ENCODE measurements around the gene LTBP3.
A peak's percentile ranks its signal among the peaks of the same experiment; 100 is the strongest.

The LTBP3 gene

DNA sequence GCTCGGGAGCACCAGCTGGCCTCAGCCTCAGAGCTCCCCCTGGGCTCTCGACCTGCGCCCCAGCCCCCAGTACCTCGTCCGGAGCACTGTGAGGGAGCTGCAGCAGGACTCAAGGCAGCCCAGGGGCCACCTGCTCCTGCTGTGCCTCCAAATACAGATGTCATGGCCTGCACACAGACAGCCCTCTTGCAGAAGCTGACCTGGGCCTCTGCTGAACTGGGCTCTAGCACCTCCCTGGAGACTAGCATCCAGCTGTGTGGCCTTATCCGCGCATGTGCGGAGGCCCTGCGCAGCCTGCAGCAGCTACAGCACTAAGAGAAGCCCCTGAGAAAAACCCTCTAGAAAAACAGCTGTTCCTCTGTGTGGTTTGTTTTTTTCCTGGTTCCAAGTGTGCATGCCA lies 13.3 kb upstream of the LTBP3 start (continued):
- TF ChIP-seq ZBTB26 (tag by site-specific recombination; optimal IDR thresholded peaks at IDR 0.05) (no peak), OVOL3 (tag by site-specific recombination; IDR thresholded peaks at IDR 0.05) (no peak), OSR2 (tag by site-specific recombination; IDR thresholded peaks at IDR 0.05) (no peak), PRDM1 (tag by site-specific recombination; IDR thresholded peaks at IDR 0.05) (no peak), KLF16 (tag by site-specific recombination; IDR thresholded peaks at IDR 0.05) (no peak)

DNA sequence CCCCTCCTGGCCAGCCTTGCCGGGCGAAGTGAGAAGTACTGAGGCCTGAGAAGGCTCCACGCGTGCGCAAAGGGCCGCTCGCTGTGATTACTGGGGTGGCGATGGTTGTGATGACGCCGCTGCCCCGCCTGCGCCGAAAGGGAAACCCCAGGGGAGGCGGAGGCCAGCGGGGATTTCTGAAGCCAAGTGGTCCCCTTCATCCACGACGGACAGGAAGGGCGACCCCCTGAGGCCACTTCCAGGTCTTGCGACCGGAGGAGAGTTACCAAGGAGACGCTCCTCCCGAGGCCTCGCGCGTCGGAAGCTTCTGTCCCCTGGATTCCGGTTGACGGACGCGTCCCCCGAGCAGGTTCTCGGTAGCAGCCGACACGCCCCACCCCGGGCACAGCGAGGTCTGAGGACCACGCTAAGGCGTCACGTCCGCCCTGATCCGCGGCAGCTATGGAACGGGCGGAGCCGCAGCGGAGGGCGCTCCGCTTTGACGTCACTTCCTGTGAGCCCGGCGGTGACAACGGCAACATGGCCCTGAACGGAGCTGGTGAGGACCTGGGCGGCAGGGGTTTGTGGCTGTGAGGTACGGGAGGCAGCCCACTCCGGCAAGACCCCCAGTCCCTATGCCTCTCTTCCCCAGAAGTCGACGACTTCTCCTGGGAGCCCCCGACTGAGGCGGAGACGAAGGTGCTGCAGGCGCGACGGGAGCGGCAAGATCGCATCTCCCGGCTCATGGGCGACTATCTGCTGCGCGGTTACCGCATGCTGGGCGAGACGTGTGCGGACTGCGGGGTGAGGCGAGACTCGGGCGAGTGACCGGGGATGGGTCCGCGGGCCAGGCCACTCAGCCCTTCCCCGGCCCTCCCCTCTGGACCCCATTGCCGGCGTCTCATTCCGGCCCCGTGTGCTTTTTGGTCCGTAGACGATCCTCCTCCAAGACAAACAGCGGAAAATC lies 12.1 kb upstream of the LTBP3 start, which contains the start of gene ZNRD2:
Gene ZNRD2 (plus strand): TSS at position 505 of the 946 bp plus-strand sequence. CDS start 15 bp downstream, at position 520.
- peak within 1 kb of the TSS; percentile 93 for H3K27ac ChIP-seq (ENCODE audit: extremely low read depth, low read depth, low read length)
- peak within 1 kb of the TSS; percentile 74 for H3K4me3 ChIP-seq (ENCODE audit: low read depth, low read length)
- ChIA-PET POLR2A (interaction anchor here (0.6 to 4.2 kb wide), 16 partner anchors 10 to 289 kb away, joined by 3 to 41 read pairs (median 6); partner anchors contain the start of genes CFL1, KCNK7, LTBP3 and MALAT1), CTCF (interaction anchor here (0.6 to 5.6 kb wide), 7 partner anchors 10 to 29 kb away, joined by 3 to 133 read pairs (median 11); partner anchors contain the start of gene LTBP3)
- no peaks in the 10 kb centered on the region for H3K9me3 ChIP-seq (ENCODE audit: control insufficient read depth, insufficient read depth, low read depth, low read length)
- peaks cover 0 to 22% of the 10 kb centered on the region in 2 experiments; a peak in 1 of 3 replicates for H3K36me3 ChIP-seq (ENCODE audit: control insufficient read depth in 2 of 2, insufficient read depth in 1 of 2, low read length in 2 of 2)
- H3K4me1 ChIP-seq (ENCODE audit: control insufficient read depth, insufficient read depth, low read length) = peaks cover 16% of the 10 kb centered on the region; the same call in 1 of the 2 replicates
- TF ChIP-seq ZNF391 (tag by site-specific recombination; IDR thresholded peaks at IDR 0.05; ENCODE audit: borderline replicate concordance, low read depth) (0 out of 2 replicates have a peak, but pooled peaks have one; percentile 65), ZNF184 (tag by site-specific recombination; IDR thresholded peaks at IDR 0.05) (no peak), PATZ1 (tag by site-specific recombination; IDR thresholded peaks at IDR 0.05) (peak; percentile 95), KLF17 (tag by site-specific recombination; IDR thresholded peaks at IDR 0.05) (peak; percentile 71), ZNF394 (tag by site-specific recombination; IDR thresholded peaks at IDR 0.05; ENCODE audit: borderline replicate concordance) (peak; percentile 71; the same call in 1 of the 2 replicates), MZF1 (tag by site-specific recombination; IDR thresholded peaks at IDR 0.05; ENCODE audit: borderline replicate concordance) (peak; percentile 96), KLF1 (tag by site-specific recombination; IDR thresholded peaks at IDR 0.05) (peak; percentile 80), ZNF214 (tag by site-specific recombination; IDR thresholded peaks at IDR 0.05; ENCODE audit: borderline replicate concordance) (no peak), KLF8 (tag by site-specific recombination; IDR thresholded peaks at IDR 0.05) (peak; percentile 95), ZNF549 (tag by site-specific recombination; IDR thresholded peaks at IDR 0.05) (no peak), ZBTB8A (tag by site-specific recombination; IDR thresholded peaks at IDR 0.05) (peak; percentile 100), EGR2 (tag by site-specific recombination; IDR thresholded peaks at IDR 0.05; ENCODE audit: low read depth) (peak; percentile 18; the same call in 1 of the 2 replicates), ZNF76 (tag by site-specific recombination; IDR thresholded peaks at IDR 0.05; ENCODE audit: borderline replicate concordance, low read depth) (peak; percentile 83), ZSCAN16 (tag by site-specific recombination; IDR thresholded peaks at IDR 0.05) (no peak), RBAK (tag by site-specific recombination; IDR thresholded peaks at IDR 0.05) (no peak), BCL11A (tag by site-specific recombination; IDR thresholded peaks at IDR 0.05; ENCODE audit: low read depth) (no peak), ZNF26 (tag by site-specific recombination; IDR thresholded peaks at IDR 0.05) (no peak), OSR2 (tag by site-specific recombination; IDR thresholded peaks at IDR 0.05) (peak; percentile 85), ZNF423 (tag by site-specific recombination; IDR thresholded peaks at IDR 0.05) (peak; percentile 98), ZNF639 (tag by site-specific recombination; IDR thresholded peaks at IDR 0.05) (peak; percentile 43; the same call in 1 of the 2 replicates), GFI1B (tag by site-specific recombination; IDR thresholded peaks at IDR 0.05) (0 out of 2 replicates have a peak, but pooled peaks have one; percentile 33)
- TF ChIP-seq, protein P1, sequence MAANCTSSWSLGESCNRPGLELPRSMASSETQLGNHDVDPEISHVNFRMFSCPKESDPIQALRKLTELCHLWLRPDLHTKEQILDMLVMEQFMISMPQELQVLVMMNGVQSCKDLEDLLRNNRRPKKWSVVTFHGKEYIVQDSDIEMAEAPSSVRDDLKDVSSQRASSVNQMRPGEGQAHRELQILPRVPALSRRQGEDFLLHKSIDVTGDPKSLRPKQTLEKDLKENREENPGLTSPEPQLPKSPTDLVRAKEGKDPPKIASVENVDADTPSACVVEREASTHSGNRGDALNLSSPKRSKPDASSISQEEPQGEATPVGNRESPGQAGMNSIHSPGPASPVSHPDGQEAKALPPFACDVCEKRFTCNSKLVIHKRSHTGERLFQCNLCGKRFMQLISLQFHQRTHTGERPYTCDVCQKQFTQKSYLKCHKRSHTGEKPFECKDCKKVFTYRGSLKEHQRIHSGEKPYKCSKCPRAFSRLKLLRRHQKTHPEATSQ (tag by site-specific recombination; IDR thresholded peaks at IDR 0.05) = peak; percentile 68

Measured in HEK293 (cell line).